ENCODE measurements around the gene DNM1. TPM values are rescaled to one million over a fixed set of nuclear protein-coding genes. Genes with fewer than 3 reads are reported as not detected.

The DNM1 gene
- total RNA-seq, 4 donors from 2014 or later, result 1.3 to 9.7 (median 1.6) TPM

DNA sequence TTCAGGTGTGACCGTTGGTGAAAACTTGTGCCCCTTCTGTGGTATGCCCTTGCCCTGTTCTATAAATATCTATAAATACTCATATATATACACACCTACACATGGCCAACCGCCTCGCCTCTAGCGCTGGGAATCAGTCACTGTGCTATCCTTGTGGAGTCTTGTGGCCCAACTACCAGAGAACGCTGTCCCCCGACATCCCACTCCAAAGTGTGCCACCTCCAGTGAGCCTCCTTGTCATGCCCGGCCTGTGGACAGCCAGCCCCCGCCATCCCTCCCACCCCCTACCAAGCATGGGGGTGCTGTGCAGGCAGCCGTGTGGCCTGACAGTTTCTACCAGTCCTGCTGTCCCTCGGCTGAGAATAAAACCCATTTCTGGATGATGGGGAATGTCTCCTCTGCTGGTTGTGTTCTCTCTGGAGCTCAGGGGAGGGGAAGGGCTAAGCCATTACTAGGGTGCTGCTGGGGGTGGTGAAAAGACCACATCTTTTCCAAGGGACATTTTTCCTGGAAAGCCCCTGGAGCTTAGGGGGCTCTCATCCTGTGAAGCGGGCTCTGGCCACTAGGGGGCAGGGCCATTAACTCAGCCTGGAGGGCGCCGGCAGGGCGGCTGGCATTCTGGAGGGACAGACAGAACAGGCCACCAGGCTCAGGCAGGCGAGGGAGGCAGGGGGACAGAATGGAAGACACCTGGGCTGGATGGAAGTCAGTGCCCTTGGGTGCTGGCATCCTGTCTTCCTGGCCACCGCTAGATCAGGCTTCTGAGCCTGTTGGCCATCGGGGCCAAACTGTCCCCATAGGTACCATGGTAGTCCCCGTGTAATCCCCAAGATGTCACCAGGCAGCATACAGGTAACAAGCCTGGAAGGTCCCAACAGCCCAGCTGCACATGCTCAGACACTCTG, 51.9 kb downstream of the DNM1 start:
- no peak overlapping the region for H3K4me3 ChIP-seq
- DNase-seq, result no peak
- 61 to 70% methylated on average over 8 to 11 of the region's 18 CpGs for WGBS, 2 donors
- TF ChIP-seq, protein P1, sequence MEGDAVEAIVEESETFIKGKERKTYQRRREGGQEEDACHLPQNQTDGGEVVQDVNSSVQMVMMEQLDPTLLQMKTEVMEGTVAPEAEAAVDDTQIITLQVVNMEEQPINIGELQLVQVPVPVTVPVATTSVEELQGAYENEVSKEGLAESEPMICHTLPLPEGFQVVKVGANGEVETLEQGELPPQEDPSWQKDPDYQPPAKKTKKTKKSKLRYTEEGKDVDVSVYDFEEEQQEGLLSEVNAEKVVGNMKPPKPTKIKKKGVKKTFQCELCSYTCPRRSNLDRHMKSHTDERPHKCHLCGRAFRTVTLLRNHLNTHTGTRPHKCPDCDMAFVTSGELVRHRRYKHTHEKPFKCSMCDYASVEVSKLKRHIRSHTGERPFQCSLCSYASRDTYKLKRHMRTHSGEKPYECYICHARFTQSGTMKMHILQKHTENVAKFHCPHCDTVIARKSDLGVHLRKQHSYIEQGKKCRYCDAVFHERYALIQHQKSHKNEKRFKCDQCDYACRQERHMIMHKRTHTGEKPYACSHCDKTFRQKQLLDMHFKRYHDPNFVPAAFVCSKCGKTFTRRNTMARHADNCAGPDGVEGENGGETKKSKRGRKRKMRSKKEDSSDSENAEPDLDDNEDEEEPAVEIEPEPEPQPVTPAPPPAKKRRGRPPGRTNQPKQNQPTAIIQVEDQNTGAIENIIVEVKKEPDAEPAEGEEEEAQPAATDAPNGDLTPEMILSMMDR (IDR thresholded peaks at IDR 0.05), result peak; percentile 61 to 78 (median 71)
- no peak for TF ChIP-seq POLR2A (IDR thresholded peaks at IDR 0.05)
- H3K27ac ChIP-seq, result no peak overlapping the region
- H3K36me3 ChIP-seq, result peaks cover 29 to 48% (median 31%) of the 10 kb centered on the region in 3 donors
- H3K27me3 ChIP-seq, result no peaks in the 10 kb centered on the region
- no peaks in the 10 kb centered on the region for H3K9me3 ChIP-seq
- peaks cover 11 to 43% (median 12%) of the 10 kb centered on the region in 3 donors for H3K4me1 ChIP-seq
- intact Hi-C loops (cut with DNase I), result no loop called here

DNA sequence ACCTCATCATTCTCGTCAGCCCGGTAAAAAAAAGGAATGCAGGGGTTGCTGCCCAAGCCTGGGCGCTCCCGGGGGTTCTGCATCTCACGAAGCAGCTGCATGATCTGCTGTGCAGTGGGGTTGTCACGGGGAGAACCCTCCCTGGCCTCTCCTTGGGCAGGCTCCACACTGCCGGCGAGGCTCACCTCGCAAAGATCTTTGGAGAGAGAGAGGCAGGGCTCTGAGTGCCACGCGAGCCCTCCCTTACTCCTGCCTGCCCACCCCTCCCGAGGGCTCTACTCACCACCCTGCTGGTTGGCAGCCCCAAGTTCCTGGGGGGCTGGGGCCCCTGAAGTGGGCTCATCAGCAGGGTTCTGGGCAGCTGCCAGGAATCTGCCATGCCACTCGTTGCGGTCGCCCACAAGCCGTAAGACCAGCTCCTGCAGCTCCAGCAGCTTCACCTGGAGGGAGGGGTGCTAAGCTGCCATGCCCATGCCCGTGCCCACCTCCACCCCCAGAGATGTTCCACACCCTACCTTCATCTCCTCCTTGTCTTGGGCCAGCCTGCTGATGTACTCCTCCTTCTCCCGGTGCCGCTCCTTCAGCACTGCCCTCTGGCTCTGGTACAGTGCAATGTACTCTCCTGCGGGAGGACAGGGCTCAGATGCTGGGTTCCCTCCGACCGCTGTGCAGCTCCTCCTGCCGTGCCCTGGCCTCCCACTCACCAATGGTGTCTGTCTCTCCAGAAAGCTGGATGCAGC, 54.1 kb downstream of the DNM1 start:
- Histone ChIP-seq H3K4me3 (no peak overlapping the region), H3K36me3 (peaks cover 42 to 69% (median 47%) of the 10 kb centered on the region in 3 donors), H3K9me3 (no peaks in the 10 kb centered on the region), H3K27me3 (no peaks in the 10 kb centered on the region), H3K4me1 (peaks cover 0 to 21% (median 0%) of the 10 kb centered on the region in 3 donors), H3K27ac (no peak overlapping the region)
- intact Hi-C loops (cut with DNase I), result no loop called here
- no peak for DNase-seq
- TF ChIP-seq, protein P1 (IDR thresholded peaks at IDR 0.05), result no peak
- TF ChIP-seq POLR2A (IDR thresholded peaks at IDR 0.05), result no peak
- 86% methylated on average over 16 to 17 of the region's 23 CpGs for WGBS, 2 donors

DNA sequence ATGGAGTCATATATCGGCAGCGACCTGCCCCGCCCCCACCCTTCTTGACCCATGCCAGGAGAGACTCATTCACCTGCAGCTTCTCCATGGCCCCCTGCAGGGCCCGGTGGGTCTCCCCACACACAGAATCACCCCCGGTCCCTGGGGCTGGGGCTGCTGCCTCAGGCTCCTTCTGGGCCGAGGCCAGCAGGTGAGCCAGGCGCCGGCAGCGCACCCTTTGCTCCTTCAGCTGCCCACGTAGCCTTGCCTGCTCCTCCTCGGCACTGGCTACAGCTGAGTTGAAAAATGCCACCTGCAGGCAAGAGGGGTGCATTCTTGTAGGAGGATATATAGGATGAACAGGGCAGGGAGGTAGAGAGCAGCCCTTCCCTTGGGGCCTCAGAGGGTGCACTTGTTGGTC, 54.7 kb downstream of the DNM1 start:
- TF ChIP-seq, protein P1 (IDR thresholded peaks at IDR 0.05), result no peak
- no peak for TF ChIP-seq POLR2A (IDR thresholded peaks at IDR 0.05)
- intact Hi-C loops (cut with DNase I), result no loop called here
- Histone ChIP-seq H3K27ac (no peak overlapping the region), H3K36me3 (peaks cover 42 to 76% (median 47%) of the 10 kb centered on the region in 3 donors), H3K4me1 (peaks cover 0 to 15% (median 0%) of the 10 kb centered on the region in 3 donors), H3K9me3 (no peaks in the 10 kb centered on the region), H3K27me3 (no peaks in the 10 kb centered on the region), H3K4me3 (no peak overlapping the region)
- DNase-seq, result no peak
- WGBS, 2 donors, result 94% methylated on average over 3 of the region's 11 CpGs; no CpG with 5 or more reads in 1 of the 2 donors

DNA sequence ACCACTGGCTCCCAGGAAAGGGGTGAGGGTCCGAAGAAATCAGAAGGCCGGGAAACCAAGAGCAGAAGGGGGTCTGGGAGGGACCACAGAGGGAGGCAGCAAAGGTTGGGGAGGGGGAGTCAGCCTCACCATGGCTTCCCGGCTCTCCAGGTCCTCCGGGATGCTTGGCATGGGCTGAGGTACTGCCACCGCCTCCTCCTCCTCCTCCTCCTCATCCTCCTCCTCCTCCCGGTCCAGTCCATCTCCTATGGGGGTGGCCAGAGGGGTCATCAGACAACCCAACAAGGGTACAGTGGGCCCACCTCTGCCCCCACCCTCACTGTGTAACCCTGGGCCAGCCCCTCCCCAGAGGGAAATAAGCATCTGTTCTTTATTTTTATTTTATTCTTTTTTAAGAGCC, 55.1 kb downstream of the DNM1 start:
- Histone ChIP-seq H3K36me3 (peaks cover 42 to 80% (median 47%) of the 10 kb centered on the region in 3 donors), H3K4me3 (no peak overlapping the region), H3K27me3 (no peaks in the 10 kb centered on the region), H3K27ac (no peak overlapping the region), H3K4me1 (peaks cover 0 to 11% (median 0%) of the 10 kb centered on the region in 3 donors), H3K9me3 (no peaks in the 10 kb centered on the region)
- TF ChIP-seq, protein P1 (IDR thresholded peaks at IDR 0.05), result no peak
- TF ChIP-seq POLR2A (IDR thresholded peaks at IDR 0.05), result no peak
- 80 to 91% methylated on average over 5 to 6 of the region's 6 CpGs for WGBS, 2 donors
- no peak for DNase-seq
- intact Hi-C loops (cut with DNase I), result no loop called here

DNA sequence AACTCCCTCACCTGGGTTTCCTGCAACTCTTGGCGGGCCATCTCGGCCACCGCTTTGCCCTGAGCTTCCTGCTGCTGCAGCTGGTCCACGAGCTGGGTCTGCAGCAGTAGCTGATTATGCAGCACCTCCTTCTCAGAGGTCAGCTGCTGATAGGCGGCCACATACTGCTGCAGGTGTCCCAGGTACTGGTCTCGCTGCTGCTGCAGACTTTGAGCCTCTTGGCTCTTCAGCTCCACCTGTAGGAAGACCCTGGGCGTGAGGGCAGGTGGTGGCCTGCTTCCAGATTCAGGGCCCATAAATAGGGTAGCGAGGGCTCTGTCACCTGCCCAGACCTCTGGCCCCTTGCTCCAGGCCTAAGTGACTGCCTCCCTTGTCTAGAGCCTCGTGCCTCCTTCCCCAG, 56.0 kb downstream of the DNM1 start:
- H3K9me3 ChIP-seq, result no peaks in the 10 kb centered on the region
- no peak for DNase-seq
- H3K4me3 ChIP-seq, result no peak overlapping the region
- TF ChIP-seq POLR2A (IDR thresholded peaks at IDR 0.05), result no peak
- TF ChIP-seq, protein P1 (IDR thresholded peaks at IDR 0.05), result no peak
- 91 to 100% methylated on average over 2 to 5 of the region's 9 CpGs for WGBS, 2 donors
- no peak overlapping the region for H3K27ac ChIP-seq
- no peaks in the 10 kb centered on the region for H3K27me3 ChIP-seq
- peaks cover 42 to 88% (median 47%) of the 10 kb centered on the region in 3 donors for H3K36me3 ChIP-seq
- intact Hi-C loops (cut with DNase I), result no loop called here
- peaks cover 0 to 2% (median 0%) of the 10 kb centered on the region in 3 donors for H3K4me1 ChIP-seq
